ENCODE measurements around the gene AATK.

DNA sequence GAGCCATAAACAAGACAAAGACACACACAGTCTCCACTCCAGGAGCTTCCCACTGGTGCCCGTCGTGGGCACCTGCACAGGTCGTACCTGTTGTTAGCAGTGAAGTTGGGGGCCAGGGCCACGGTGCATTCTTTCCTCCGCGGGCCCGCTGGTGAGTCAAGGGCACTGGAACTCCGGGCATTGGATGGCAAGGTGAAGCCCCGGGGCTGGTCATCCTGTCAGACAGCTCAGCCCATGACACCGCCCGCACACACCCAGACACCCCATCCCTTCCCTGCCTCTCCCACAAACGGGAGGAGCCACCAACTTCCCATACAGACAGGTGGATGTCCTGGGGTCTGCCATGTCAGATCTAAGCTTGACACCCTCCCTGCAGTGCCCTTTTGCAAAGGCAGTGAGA lies 40.6 kb upstream of the AATK start:
- TF ChIP-seq EZH2 (IDR thresholded peaks at IDR 0.05; ENCODE audit: insufficient read depth, poor library complexity, severe bottlenecking): no peak
- TF ChIP-seq EZH2phosphoT487 (IDR thresholded peaks at IDR 0.05; ENCODE audit: insufficient read depth, low read depth): no peak
